ENCODE data around the gene ARL17B. TPM values are rescaled to one million over a fixed set of nuclear protein-coding genes. Genes with fewer than 3 reads are reported as not detected.
"Not testable (repeated sequence)": the region's sequence is repeated elsewhere in the genome, so short reads cannot be mapped to it uniquely, and the experiment has no call there.

ARL17B gene
- total and polyA plus RNA-seq, 2 donors from 2014 or later: 10.1 to 22.0 TPM

- H3K4me3 ChIP-seq (ENCODE audit: low read length in 3 of 3); H3K36me3 ChIP-seq (ENCODE audit: control insufficient read depth in 2 of 3, insufficient read depth in 3 of 3, low read length in 3 of 3); intact Hi-C loops (cut with DNase I); H3K27me3 ChIP-seq (ENCODE audit: control insufficient read depth, insufficient read depth, low read length); H3K9ac ChIP-seq (ENCODE audit: low read length in 3 of 3); H3K9me3 ChIP-seq (ENCODE audit: control insufficient read depth in 2 of 3, insufficient read depth in 1 of 3, low read length in 3 of 3); DNase-seq; H3K27ac ChIP-seq (ENCODE audit: low read depth in 2 of 2, low read length in 2 of 2); H3K4me1 ChIP-seq (ENCODE audit: control insufficient read depth in 2 of 3, insufficient read depth in 2 of 3, low read depth in 1 of 3, low read length in 3 of 3); FAIRE-seq: not testable (repeated sequence)
- TF ChIP-seq CTCF (IDR thresholded peaks at IDR 0.05; ENCODE audit: borderline replicate concordance, extremely low read depth, insufficient read depth): peak; percentile 74
Measured at GRCh38 chr17:46253722-46254121, 107.8 kb downstream of the ARL17B start.

GRCh38 chr17:46252804-46253203 is 108.8 kb downstream of the ARL17B start:
- H3K27ac ChIP-seq (ENCODE audit: low read depth in 2 of 2, low read length in 2 of 2); H3K27me3 ChIP-seq (ENCODE audit: control insufficient read depth, insufficient read depth, low read length); FAIRE-seq; H3K36me3 ChIP-seq (ENCODE audit: control insufficient read depth in 2 of 3, insufficient read depth in 3 of 3, low read length in 3 of 3); intact Hi-C loops (cut with DNase I); H3K9me3 ChIP-seq (ENCODE audit: control insufficient read depth in 2 of 3, insufficient read depth in 1 of 3, low read length in 3 of 3); H3K9ac ChIP-seq (ENCODE audit: low read length in 3 of 3); H3K4me3 ChIP-seq (ENCODE audit: low read length in 3 of 3); H3K4me1 ChIP-seq (ENCODE audit: control insufficient read depth in 2 of 3, insufficient read depth in 2 of 3, low read depth in 1 of 3, low read length in 3 of 3): not testable (repeated sequence)
- DNase-seq: peak in 1 of 5 donors; percentile 81

GRCh38 chr17:46249153-46249552 is 112.4 kb downstream of the ARL17B start:
- intact Hi-C loops (cut with DNase I); H3K4me3 ChIP-seq (ENCODE audit: low read length in 3 of 3); DNase-seq; FAIRE-seq; H3K27ac ChIP-seq (ENCODE audit: low read depth in 2 of 2, low read length in 2 of 2); H3K9ac ChIP-seq (ENCODE audit: low read length in 3 of 3); H3K27me3 ChIP-seq (ENCODE audit: control insufficient read depth, insufficient read depth, low read length); H3K4me1 ChIP-seq (ENCODE audit: control insufficient read depth in 2 of 3, insufficient read depth in 2 of 3, low read depth in 1 of 3, low read length in 3 of 3); H3K36me3 ChIP-seq (ENCODE audit: control insufficient read depth in 2 of 3, insufficient read depth in 3 of 3, low read length in 3 of 3); H3K9me3 ChIP-seq (ENCODE audit: control insufficient read depth in 2 of 3, insufficient read depth in 1 of 3, low read length in 3 of 3): not testable (repeated sequence)

- H3K27me3 ChIP-seq (ENCODE audit: control insufficient read depth, insufficient read depth, low read length); intact Hi-C loops (cut with DNase I); H3K4me1 ChIP-seq (ENCODE audit: control insufficient read depth in 2 of 3, insufficient read depth in 2 of 3, low read depth in 1 of 3, low read length in 3 of 3); H3K4me3 ChIP-seq (ENCODE audit: low read length in 3 of 3); H3K9me3 ChIP-seq (ENCODE audit: control insufficient read depth in 2 of 3, insufficient read depth in 1 of 3, low read length in 3 of 3); H3K27ac ChIP-seq (ENCODE audit: low read depth in 2 of 2, low read length in 2 of 2); H3K9ac ChIP-seq (ENCODE audit: low read length in 3 of 3); H3K36me3 ChIP-seq (ENCODE audit: control insufficient read depth in 2 of 3, insufficient read depth in 3 of 3, low read length in 3 of 3); DNase-seq; FAIRE-seq: not testable (repeated sequence)
Measured at GRCh38 chr17:46244949-46245768, 116.4 kb downstream of the ARL17B start.

- H3K9ac ChIP-seq (ENCODE audit: low read length in 3 of 3); FAIRE-seq; H3K27me3 ChIP-seq (ENCODE audit: control insufficient read depth, insufficient read depth, low read length); intact Hi-C loops (cut with DNase I); H3K36me3 ChIP-seq (ENCODE audit: control insufficient read depth in 2 of 3, insufficient read depth in 3 of 3, low read length in 3 of 3); H3K27ac ChIP-seq (ENCODE audit: low read depth in 2 of 2, low read length in 2 of 2); H3K4me1 ChIP-seq (ENCODE audit: control insufficient read depth in 2 of 3, insufficient read depth in 2 of 3, low read depth in 1 of 3, low read length in 3 of 3); DNase-seq; H3K4me3 ChIP-seq (ENCODE audit: low read length in 3 of 3); H3K9me3 ChIP-seq (ENCODE audit: control insufficient read depth in 2 of 3, insufficient read depth in 1 of 3, low read length in 3 of 3): not testable (repeated sequence)
Measured at GRCh38 chr17:46244339-46244913, 117.1 kb downstream of the ARL17B start.

GRCh38 chr17:46243928-46244327 is 117.6 kb downstream of the ARL17B start:
- H3K27ac ChIP-seq (ENCODE audit: low read depth in 2 of 2, low read length in 2 of 2); DNase-seq; H3K27me3 ChIP-seq (ENCODE audit: control insufficient read depth, insufficient read depth, low read length); H3K9ac ChIP-seq (ENCODE audit: low read length in 3 of 3); H3K4me1 ChIP-seq (ENCODE audit: control insufficient read depth in 2 of 3, insufficient read depth in 2 of 3, low read depth in 1 of 3, low read length in 3 of 3); H3K9me3 ChIP-seq (ENCODE audit: control insufficient read depth in 2 of 3, insufficient read depth in 1 of 3, low read length in 3 of 3); intact Hi-C loops (cut with DNase I); H3K36me3 ChIP-seq (ENCODE audit: control insufficient read depth in 2 of 3, insufficient read depth in 3 of 3, low read length in 3 of 3); FAIRE-seq; H3K4me3 ChIP-seq (ENCODE audit: low read length in 3 of 3): not testable (repeated sequence)

- H3K4me3 ChIP-seq (ENCODE audit: low read length in 3 of 3); H3K36me3 ChIP-seq (ENCODE audit: control insufficient read depth in 2 of 3, insufficient read depth in 3 of 3, low read length in 3 of 3); intact Hi-C loops (cut with DNase I); H3K27ac ChIP-seq (ENCODE audit: low read depth in 2 of 2, low read length in 2 of 2); H3K4me1 ChIP-seq (ENCODE audit: control insufficient read depth in 2 of 3, insufficient read depth in 2 of 3, low read depth in 1 of 3, low read length in 3 of 3); FAIRE-seq; H3K27me3 ChIP-seq (ENCODE audit: control insufficient read depth, insufficient read depth, low read length); H3K9me3 ChIP-seq (ENCODE audit: control insufficient read depth in 2 of 3, insufficient read depth in 1 of 3, low read length in 3 of 3); H3K9ac ChIP-seq (ENCODE audit: low read length in 3 of 3); DNase-seq: not testable (repeated sequence)
Measured at GRCh38 chr17:46243505-46243904, 118.1 kb downstream of the ARL17B start.

Measured in kidney (tissue), 14 donors.